ENCODE results near the gene MSX1.

GRCh38 chr4:4887426-4887825, 28.0 kb downstream of the MSX1 start:
- TF ChIP-seq SIRT6 (IDR thresholded peaks at IDR 0.05; ENCODE audit: low read length) (no peak), TBP (IDR thresholded peaks at IDR 0.05; ENCODE audit: low read depth, low read length) (no peak), EGR1 (IDR thresholded peaks at IDR 0.05; ENCODE audit: borderline replicate concordance, low read depth, low read length) (no peak), CBX8 (IDR thresholded peaks at IDR 0.05; ENCODE audit: borderline replicate concordance, low read depth, low read length) (no peak), TAF1 (IDR thresholded peaks at IDR 0.05; ENCODE audit: low read depth, low read length) (no peak), CTCF (IDR thresholded peaks at IDR 0.05; ENCODE audit: control extremely low read depth in 1 of 3, insufficient read depth in 1 of 3, low read depth in 1 of 3, low read length in 3 of 3) (no peak), TCF12 (IDR thresholded peaks at IDR 0.05; ENCODE audit: low read depth, low read length) (no peak)
